ENCODE results near the gene GNAZ. TPM values are rescaled to one million over a fixed set of nuclear protein-coding genes. Genes with fewer than 3 reads are reported as not detected.

GNAZ gene
- total and polyA plus RNA-seq, 2 of the 8 experiments (the other 6 are each of a cell fraction or from before 2014, with no cell fraction given): 6.6 to 9.6 TPM

DNA sequence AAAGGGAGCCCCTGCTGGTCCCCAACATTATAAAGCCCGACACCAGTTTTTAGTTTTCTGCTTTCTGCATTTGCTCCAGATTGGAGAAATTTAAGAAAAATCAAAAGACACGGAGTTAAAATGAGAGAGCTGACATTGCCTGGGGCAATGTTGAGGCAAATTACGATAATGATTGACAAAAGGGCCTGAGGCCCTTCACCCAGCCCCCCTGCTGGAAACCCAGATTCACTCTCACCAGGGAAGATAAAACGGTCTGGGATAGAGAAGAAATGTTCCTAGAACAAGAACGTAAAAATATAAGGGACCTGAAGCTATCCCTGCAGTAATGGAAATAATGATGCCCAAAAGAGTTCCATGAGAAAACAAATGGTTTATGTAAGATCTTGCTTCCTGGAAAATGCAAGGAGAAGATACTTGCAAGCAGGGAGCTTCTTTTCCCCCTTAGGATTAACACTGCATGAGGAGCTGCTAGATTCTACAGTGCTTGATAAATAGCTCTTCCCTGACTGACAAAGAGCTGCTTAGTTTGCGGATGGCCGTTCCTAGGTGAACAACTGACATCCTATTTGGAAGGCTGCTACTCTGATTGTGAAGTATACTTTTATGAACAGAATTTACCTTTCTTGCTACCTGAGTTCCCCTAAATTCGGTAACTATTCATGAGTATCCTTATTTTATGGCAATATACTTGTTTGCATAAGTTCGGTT, 40.6 kb upstream of the GNAZ start (continued):
- TF ChIP-seq, protein P1, sequence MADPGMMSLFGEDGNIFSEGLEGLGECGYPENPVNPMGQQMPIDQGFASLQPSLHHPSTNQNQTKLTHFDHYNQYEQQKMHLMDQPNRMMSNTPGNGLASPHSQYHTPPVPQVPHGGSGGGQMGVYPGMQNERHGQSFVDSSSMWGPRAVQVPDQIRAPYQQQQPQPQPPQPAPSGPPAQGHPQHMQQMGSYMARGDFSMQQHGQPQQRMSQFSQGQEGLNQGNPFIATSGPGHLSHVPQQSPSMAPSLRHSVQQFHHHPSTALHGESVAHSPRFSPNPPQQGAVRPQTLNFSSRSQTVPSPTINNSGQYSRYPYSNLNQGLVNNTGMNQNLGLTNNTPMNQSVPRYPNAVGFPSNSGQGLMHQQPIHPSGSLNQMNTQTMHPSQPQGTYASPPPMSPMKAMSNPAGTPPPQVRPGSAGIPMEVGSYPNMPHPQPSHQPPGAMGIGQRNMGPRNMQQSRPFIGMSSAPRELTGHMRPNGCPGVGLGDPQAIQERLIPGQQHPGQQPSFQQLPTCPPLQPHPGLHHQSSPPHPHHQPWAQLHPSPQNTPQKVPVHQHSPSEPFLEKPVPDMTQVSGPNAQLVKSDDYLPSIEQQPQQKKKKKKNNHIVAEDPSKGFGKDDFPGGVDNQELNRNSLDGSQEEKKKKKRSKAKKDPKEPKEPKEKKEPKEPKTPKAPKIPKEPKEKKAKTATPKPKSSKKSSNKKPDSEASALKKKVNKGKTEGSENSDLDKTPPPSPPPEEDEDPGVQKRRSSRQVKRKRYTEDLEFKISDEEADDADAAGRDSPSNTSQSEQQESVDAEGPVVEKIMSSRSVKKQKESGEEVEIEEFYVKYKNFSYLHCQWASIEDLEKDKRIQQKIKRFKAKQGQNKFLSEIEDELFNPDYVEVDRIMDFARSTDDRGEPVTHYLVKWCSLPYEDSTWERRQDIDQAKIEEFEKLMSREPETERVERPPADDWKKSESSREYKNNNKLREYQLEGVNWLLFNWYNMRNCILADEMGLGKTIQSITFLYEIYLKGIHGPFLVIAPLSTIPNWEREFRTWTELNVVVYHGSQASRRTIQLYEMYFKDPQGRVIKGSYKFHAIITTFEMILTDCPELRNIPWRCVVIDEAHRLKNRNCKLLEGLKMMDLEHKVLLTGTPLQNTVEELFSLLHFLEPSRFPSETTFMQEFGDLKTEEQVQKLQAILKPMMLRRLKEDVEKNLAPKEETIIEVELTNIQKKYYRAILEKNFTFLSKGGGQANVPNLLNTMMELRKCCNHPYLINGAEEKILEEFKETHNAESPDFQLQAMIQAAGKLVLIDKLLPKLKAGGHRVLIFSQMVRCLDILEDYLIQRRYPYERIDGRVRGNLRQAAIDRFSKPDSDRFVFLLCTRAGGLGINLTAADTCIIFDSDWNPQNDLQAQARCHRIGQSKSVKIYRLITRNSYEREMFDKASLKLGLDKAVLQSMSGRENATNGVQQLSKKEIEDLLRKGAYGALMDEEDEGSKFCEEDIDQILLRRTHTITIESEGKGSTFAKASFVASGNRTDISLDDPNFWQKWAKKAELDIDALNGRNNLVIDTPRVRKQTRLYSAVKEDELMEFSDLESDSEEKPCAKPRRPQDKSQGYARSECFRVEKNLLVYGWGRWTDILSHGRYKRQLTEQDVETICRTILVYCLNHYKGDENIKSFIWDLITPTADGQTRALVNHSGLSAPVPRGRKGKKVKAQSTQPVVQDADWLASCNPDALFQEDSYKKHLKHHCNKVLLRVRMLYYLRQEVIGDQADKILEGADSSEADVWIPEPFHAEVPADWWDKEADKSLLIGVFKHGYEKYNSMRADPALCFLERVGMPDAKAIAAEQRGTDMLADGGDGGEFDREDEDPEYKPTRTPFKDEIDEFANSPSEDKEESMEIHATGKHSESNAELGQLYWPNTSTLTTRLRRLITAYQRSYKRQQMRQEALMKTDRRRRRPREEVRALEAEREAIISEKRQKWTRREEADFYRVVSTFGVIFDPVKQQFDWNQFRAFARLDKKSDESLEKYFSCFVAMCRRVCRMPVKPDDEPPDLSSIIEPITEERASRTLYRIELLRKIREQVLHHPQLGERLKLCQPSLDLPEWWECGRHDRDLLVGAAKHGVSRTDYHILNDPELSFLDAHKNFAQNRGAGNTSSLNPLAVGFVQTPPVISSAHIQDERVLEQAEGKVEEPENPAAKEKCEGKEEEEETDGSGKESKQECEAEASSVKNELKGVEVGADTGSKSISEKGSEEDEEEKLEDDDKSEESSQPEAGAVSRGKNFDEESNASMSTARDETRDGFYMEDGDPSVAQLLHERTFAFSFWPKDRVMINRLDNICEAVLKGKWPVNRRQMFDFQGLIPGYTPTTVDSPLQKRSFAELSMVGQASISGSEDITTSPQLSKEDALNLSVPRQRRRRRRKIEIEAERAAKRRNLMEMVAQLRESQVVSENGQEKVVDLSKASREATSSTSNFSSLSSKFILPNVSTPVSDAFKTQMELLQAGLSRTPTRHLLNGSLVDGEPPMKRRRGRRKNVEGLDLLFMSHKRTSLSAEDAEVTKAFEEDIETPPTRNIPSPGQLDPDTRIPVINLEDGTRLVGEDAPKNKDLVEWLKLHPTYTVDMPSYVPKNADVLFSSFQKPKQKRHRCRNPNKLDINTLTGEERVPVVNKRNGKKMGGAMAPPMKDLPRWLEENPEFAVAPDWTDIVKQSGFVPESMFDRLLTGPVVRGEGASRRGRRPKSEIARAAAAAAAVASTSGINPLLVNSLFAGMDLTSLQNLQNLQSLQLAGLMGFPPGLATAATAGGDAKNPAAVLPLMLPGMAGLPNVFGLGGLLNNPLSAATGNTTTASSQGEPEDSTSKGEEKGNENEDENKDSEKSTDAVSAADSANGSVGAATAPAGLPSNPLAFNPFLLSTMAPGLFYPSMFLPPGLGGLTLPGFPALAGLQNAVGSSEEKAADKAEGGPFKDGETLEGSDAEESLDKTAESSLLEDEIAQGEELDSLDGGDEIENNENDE (IDR thresholded peaks at IDR 0.05; ENCODE audit: insufficient replicate concordance, low read length): no peak
